ENCODE results near the gene SRGAP3.

The SRGAP3 gene

GRCh38 chr3:9218514-9218846 lies 31.0 kb downstream of the SRGAP3 start:
- TF ChIP-seq ZFX (IDR thresholded peaks at IDR 0.05; ENCODE audit: borderline replicate concordance) (no peak), CTCF (IDR thresholded peaks at IDR 0.05) (no peak)
- no peak overlapping the region for H3K27ac ChIP-seq

- TF ChIP-seq CTCF (IDR thresholded peaks at IDR 0.05) (no peak), ZFX (IDR thresholded peaks at IDR 0.05; ENCODE audit: borderline replicate concordance) (no peak)
- H3K27ac ChIP-seq = no peak overlapping the region
Measured at GRCh38 chr3:9217784-9218513, 31.5 kb downstream of the SRGAP3 start.

- no peak overlapping the region for H3K27ac ChIP-seq
- TF ChIP-seq ZFX (IDR thresholded peaks at IDR 0.05; ENCODE audit: borderline replicate concordance) (no peak), CTCF (IDR thresholded peaks at IDR 0.05) (no peak)
Measured at GRCh38 chr3:9216736-9217135, 32.7 kb downstream of the SRGAP3 start.

GRCh38 chr3:9214599-9214998 lies 34.8 kb downstream of the SRGAP3 start:
- no peak for TF ChIP-seq CTCF (IDR thresholded peaks at IDR 0.05)
- TF ChIP-seq ZFX (IDR thresholded peaks at IDR 0.05; ENCODE audit: borderline replicate concordance) = no peak
- no peak overlapping the region for H3K27ac ChIP-seq

GRCh38 chr3:9214185-9214584 lies 35.3 kb downstream of the SRGAP3 start:
- TF ChIP-seq CTCF (IDR thresholded peaks at IDR 0.05) = no peak
- TF ChIP-seq ZFX (IDR thresholded peaks at IDR 0.05; ENCODE audit: borderline replicate concordance) = no peak
- no peak overlapping the region for H3K27ac ChIP-seq

- no peak overlapping the region for H3K27ac ChIP-seq
- TF ChIP-seq ZFX (IDR thresholded peaks at IDR 0.05; ENCODE audit: borderline replicate concordance) (no peak), CTCF (IDR thresholded peaks at IDR 0.05) (no peak)
Measured at GRCh38 chr3:9213019-9213634, 36.3 kb downstream of the SRGAP3 start.

GRCh38 chr3:9211155-9211950 lies 38.1 kb downstream of the SRGAP3 start:
- TF ChIP-seq CTCF (IDR thresholded peaks at IDR 0.05) = no peak
- no peak for TF ChIP-seq ZFX (IDR thresholded peaks at IDR 0.05; ENCODE audit: borderline replicate concordance)
- H3K27ac ChIP-seq = no peak overlapping the region
